GM12878 (cell line): ENCODE results near the gene PPP1R7.

Source experiments
- IKZF1 ChIP-seq: fragments of 450-650 bp; conservative IDR thresholded peaks from 2 replicates; pipeline ENCODE4 v1.6.1; 2017; ENCODE audit warnings: antibody characterized with exemption, mild to moderate bottlenecking
- RELA ChIP-seq: fragments of 450-650 bp; IDR thresholded peaks from 2 replicates; pipeline ENCODE4 v1.8.0; 2014; ENCODE audit warnings: borderline replicate concordance; ENCODE audit not compliant: partially characterized antibody
- TF ChIP-seq, protein P1 (sequence below): IDR thresholded peaks from 2 replicates; pipeline ENCODE4 v1.6.1; 2011; ENCODE audit warnings: borderline replicate concordance, low read depth, mild to moderate bottlenecking, moderate library complexity, low read length; ENCODE audit not compliant: insufficient read depth, poor library complexity, severe bottlenecking

DNA sequence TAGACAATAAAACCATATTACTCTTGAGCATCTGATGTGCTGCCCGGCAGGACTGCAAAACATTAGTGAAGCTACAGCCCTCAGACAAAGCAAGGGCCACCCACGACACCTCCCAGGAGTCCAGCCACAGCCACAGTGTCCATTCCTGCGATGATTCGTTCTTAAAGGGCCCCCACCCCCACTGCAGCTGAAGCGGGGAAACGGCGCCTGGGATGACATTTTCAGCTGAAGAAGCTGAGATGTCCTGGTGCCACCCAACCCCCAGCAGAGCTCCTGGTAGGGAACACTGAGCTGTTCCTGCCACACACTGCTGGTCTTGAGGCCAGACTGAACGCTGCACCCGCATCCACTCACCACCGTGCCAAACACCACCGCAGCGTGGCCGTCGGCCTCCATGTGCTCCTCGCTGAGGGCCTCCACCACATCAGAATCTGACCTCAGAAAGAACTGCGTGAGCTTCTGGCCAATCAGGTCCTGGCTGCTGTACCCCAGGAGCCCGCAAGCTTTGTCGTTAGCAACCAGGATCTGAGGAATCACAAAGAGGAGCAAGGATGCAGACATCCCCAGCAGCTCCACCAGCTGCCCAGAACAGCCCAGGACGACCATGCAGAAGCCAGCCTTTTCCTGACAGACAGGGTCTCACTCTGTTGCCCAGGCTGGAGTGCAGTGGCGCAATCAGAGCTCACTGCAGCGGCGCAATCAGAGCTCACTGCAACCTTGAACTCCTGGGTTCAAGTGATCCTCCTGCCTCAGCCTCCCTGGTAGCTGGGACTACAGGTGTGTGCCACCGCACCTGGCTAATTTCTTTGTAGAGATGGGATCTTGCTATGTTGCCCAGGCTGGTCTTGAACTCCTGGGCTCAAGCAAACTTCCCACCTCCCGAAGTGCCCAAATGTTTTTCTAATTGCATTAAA, 10.5 kb upstream of the PPP1R7 start:
- TF ChIP-seq, protein P1, sequence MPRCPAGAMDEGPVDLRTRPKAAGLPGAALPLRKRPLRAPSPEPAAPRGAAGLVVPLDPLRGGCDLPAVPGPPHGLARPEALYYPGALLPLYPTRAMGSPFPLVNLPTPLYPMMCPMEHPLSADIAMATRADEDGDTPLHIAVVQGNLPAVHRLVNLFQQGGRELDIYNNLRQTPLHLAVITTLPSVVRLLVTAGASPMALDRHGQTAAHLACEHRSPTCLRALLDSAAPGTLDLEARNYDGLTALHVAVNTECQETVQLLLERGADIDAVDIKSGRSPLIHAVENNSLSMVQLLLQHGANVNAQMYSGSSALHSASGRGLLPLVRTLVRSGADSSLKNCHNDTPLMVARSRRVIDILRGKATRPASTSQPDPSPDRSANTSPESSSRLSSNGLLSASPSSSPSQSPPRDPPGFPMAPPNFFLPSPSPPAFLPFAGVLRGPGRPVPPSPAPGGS, result no peak
- TF ChIP-seq RELA (no peak), IKZF1 (no peak)
